ENCODE results near the gene TXNDC16.

The TXNDC16 gene

DNA sequence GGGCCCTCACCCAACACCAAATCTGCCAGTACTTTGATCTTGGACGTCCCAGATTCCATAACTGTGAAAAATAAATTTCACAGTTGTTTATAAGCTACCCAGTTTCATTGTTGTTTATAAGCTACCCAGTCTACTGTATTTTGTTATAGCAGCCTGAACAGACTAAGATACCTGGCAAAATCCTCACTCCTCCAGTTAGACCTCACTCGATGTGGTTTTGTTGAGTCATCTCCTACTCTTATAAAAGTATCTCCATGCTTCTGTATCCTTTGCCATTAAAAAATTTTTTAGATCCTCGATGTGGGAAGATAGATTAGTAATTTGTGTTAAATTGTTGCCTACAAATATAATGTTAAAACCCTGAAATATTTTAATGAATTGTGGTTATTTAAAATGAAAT lies 16.0 kb downstream of the TXNDC16 start:
- no peak overlapping the region for H2AFZ ChIP-seq (ENCODE audit: low read depth, low read length, severe bottlenecking)
- H3K36me3 ChIP-seq (ENCODE audit: low read length), result peaks cover 24% of the 10 kb centered on the region; the same call in 1 of the 2 replicates

GRCh38 chr14:52531481-52531880 lies 20.8 kb downstream of the TXNDC16 start:
- H4K20me1 ChIP-seq (ENCODE audit: low read depth, low read length), result no peaks in the 10 kb centered on the region
- no peak overlapping the region for H3K9ac ChIP-seq (ENCODE audit: low read length)
- no peak overlapping the region for H3K4me3 ChIP-seq (ENCODE audit: insufficient read depth, low read length, poor library complexity, severe bottlenecking)
- H3F3A ChIP-seq (ENCODE audit: insufficient read depth), result peaks cover 7% of the 10 kb centered on the region; the same call in 1 of the 2 replicates
- no peak for TF ChIP-seq EZH2phosphoT487 (conservative IDR thresholded peaks at IDR 0.05; ENCODE audit: low read length)
- TF ChIP-seq, protein P1, sequence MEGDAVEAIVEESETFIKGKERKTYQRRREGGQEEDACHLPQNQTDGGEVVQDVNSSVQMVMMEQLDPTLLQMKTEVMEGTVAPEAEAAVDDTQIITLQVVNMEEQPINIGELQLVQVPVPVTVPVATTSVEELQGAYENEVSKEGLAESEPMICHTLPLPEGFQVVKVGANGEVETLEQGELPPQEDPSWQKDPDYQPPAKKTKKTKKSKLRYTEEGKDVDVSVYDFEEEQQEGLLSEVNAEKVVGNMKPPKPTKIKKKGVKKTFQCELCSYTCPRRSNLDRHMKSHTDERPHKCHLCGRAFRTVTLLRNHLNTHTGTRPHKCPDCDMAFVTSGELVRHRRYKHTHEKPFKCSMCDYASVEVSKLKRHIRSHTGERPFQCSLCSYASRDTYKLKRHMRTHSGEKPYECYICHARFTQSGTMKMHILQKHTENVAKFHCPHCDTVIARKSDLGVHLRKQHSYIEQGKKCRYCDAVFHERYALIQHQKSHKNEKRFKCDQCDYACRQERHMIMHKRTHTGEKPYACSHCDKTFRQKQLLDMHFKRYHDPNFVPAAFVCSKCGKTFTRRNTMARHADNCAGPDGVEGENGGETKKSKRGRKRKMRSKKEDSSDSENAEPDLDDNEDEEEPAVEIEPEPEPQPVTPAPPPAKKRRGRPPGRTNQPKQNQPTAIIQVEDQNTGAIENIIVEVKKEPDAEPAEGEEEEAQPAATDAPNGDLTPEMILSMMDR (IDR thresholded peaks at IDR 0.05; ENCODE audit: insufficient read depth, low read length, poor library complexity, severe bottlenecking), result no peak
- no peak overlapping the region for H2AFZ ChIP-seq (ENCODE audit: low read depth, low read length, severe bottlenecking)
- H3K27me3 ChIP-seq (ENCODE audit: low read length), result no peaks in the 10 kb centered on the region
- no peak overlapping the region for H3K27ac ChIP-seq (ENCODE audit: low read depth, low read length)
- no peak overlapping the region for H3K4me2 ChIP-seq (ENCODE audit: low read depth, low read length, poor library complexity, severe bottlenecking)
- H3K9me3 ChIP-seq (ENCODE audit: insufficient read depth, low read length), result no peaks in the 10 kb centered on the region
- H3K9me2 ChIP-seq (replicated peaks; ENCODE audit: insufficient read depth, low read length), result no peaks in the 10 kb centered on the region
- peaks cover 27% of the 10 kb centered on the region; the same call in 1 of the 2 replicates for H3K36me3 ChIP-seq (ENCODE audit: low read length)
- H3K79me2 ChIP-seq (ENCODE audit: insufficient read depth, low read length), result no peaks in the 10 kb centered on the region

More for the DNA sequence above, 16.0 kb downstream of the TXNDC16 start:
- H3K27ac ChIP-seq (ENCODE audit: low read depth, low read length), result no peak overlapping the region
- no peaks in the 10 kb centered on the region for H3K9me3 ChIP-seq (ENCODE audit: insufficient read depth, low read length)
- no peak overlapping the region for H3K4me3 ChIP-seq (ENCODE audit: insufficient read depth, low read length, poor library complexity, severe bottlenecking)
- no peak overlapping the region for H3K4me2 ChIP-seq (ENCODE audit: low read depth, low read length, poor library complexity, severe bottlenecking)
- H3K27me3 ChIP-seq (ENCODE audit: low read length), result no peaks in the 10 kb centered on the region
- H3K9ac ChIP-seq (ENCODE audit: low read length), result no peak overlapping the region
- TF ChIP-seq, protein P1 (IDR thresholded peaks at IDR 0.05; ENCODE audit: insufficient read depth, low read length, poor library complexity, severe bottlenecking), result no peak
- TF ChIP-seq EZH2phosphoT487 (conservative IDR thresholded peaks at IDR 0.05; ENCODE audit: low read length), result no peak
- H3K9me2 ChIP-seq (replicated peaks; ENCODE audit: insufficient read depth, low read length), result no peaks in the 10 kb centered on the region
- no peaks in the 10 kb centered on the region for H3K79me2 ChIP-seq (ENCODE audit: insufficient read depth, low read length)
- H3F3A ChIP-seq (ENCODE audit: insufficient read depth), result no peaks in the 10 kb centered on the region; the same call in 1 of the 2 replicates
- H4K20me1 ChIP-seq (ENCODE audit: low read depth, low read length), result no peaks in the 10 kb centered on the region

GRCh38 chr14:52527052-52527451 lies 25.3 kb downstream of the TXNDC16 start:
- Histone ChIP-seq H3K9ac (ENCODE audit: low read length) (no peak overlapping the region), H3F3A (ENCODE audit: insufficient read depth) (peaks cover 7% of the 10 kb centered on the region; the same call in 1 of the 2 replicates), H3K36me3 (ENCODE audit: low read length) (peaks cover 21% of the 10 kb centered on the region; the same call in 1 of the 2 replicates), H2AFZ (ENCODE audit: low read depth, low read length, severe bottlenecking) (no peak overlapping the region), H3K4me3 (ENCODE audit: insufficient read depth, low read length, poor library complexity, severe bottlenecking) (no peak overlapping the region), H3K79me2 (ENCODE audit: insufficient read depth, low read length) (no peaks in the 10 kb centered on the region), H3K4me2 (ENCODE audit: low read depth, low read length, poor library complexity, severe bottlenecking) (no peak overlapping the region), H3K9me2 (replicated peaks; ENCODE audit: insufficient read depth, low read length) (no peaks in the 10 kb centered on the region), H3K9me3 (ENCODE audit: insufficient read depth, low read length) (no peaks in the 10 kb centered on the region), H4K20me1 (ENCODE audit: low read depth, low read length) (no peaks in the 10 kb centered on the region), H3K27me3 (ENCODE audit: low read length) (no peaks in the 10 kb centered on the region), H3K27ac (ENCODE audit: low read depth, low read length) (no peak overlapping the region)
- TF ChIP-seq, protein P1 (IDR thresholded peaks at IDR 0.05; ENCODE audit: insufficient read depth, low read length, poor library complexity, severe bottlenecking), result no peak
- no peak for TF ChIP-seq EZH2phosphoT487 (conservative IDR thresholded peaks at IDR 0.05; ENCODE audit: low read length)

Data from SU-DHL-6 (cell line).